NT2/D1 (cell line): ENCODE data around the gene EPHA4.

Source experiments
- SUZ12 ChIP-seq: IDR thresholded peaks from 2 replicates; pipeline ENCODE4 v1.6.1; 2011; ENCODE audit not compliant: insufficient read length, insufficient read depth; ENCODE audit errors: extremely low read depth
- YY1 ChIP-seq: IDR thresholded peaks from 2 replicates; pipeline ENCODE4 v1.6.1; 2011; ENCODE audit not compliant: insufficient read length, insufficient read depth
- ZNF274 ChIP-seq: IDR thresholded peaks from 2 replicates; pipeline ENCODE4 v1.6.1; 2011; ENCODE audit warnings: mild to moderate bottlenecking, low read depth, low read length

- TF ChIP-seq YY1, result no peak
- TF ChIP-seq SUZ12, result no peak
- no peak for TF ChIP-seq ZNF274
Measured at GRCh38 chr2:221377066-221377465, 195.0 kb downstream of the EPHA4 start.
